Ovary (tissue), 3 donors: ENCODE data around the gene WDR87.

ENCODE experiments used
- CTCF ChIP-seq, 3 donors: fragments of 450-650 bp in 2 of 3; fragments of 200-600 bp in 1 of 3; IDR thresholded peaks; one replicate each; pipeline versions ENCODE4 v1.5.1 to v1.8.0; 2016 to 2022; ENCODE audit warnings: antibody characterized with exemption in 3 of 3, mild to moderate bottlenecking in 1 of 3
- POLR2A ChIP-seq: fragments of 450-650 bp; IDR thresholded peaks from one replicate; pipeline ENCODE4 v1.6.1; 2017; ENCODE audit warnings: antibody characterized with exemption, mild to moderate bottlenecking, moderate library complexity
- donor health status: DM: no; HTN: no; CAD: no.

GRCh38 chr19:37946132-37946531 is 39.7 kb upstream of the WDR87 start:
- no peak for TF ChIP-seq CTCF (IDR thresholded peaks at IDR 0.05)
- TF ChIP-seq POLR2A: no peak
